Activated T-helper 17 cell treated with anti-CD3 and anti-CD28 coated beads, Interleukin-2, amount 50 U/mL, for 72 hours (primary cell): Measurements from ENCODE around the gene DOCK3. TPM values are rescaled to one million over a fixed set of nuclear protein-coding genes. Genes with fewer than 3 reads are reported as not detected.
A peak's percentile ranks its signal among the peaks of the same experiment; 100 is the strongest.
"Not testable (repeated sequence)": the region's sequence is repeated elsewhere in the genome, so short reads cannot be mapped to it uniquely, and the experiment has no call there.

Source experiments
- ATAC-seq: fragments of 150-1000 bp; cut with Tn5 transposase; replicated peaks from 2 replicates; pipeline ENCODE4 v1.10.0; 2021; ENCODE audit warnings: mild to moderate bottlenecking, moderate library complexity
- H3K27ac Mint-ChIP-seq: one replicate; pipeline ENCODE4 v1.8.0; 2022; ENCODE audit warnings: mixed read lengths
- H3K27me3 Mint-ChIP-seq: one replicate; pipeline ENCODE4 v1.8.0; 2022; ENCODE audit warnings: mixed read lengths
- H3K36me3 Mint-ChIP-seq: one replicate; pipeline ENCODE4 v1.8.0; 2022; ENCODE audit warnings: low read depth, mild to moderate bottlenecking, mixed read lengths
- H3K4me1 Mint-ChIP-seq: one replicate; pipeline ENCODE4 v1.8.0; 2022; ENCODE audit warnings: mixed read lengths
- H3K4me3 Mint-ChIP-seq: one replicate; pipeline ENCODE4 v1.8.0; 2022; ENCODE audit warnings: mild to moderate bottlenecking, mixed read lengths
- H3K9me3 Mint-ChIP-seq: one replicate; pipeline ENCODE4 v1.8.0; 2022; ENCODE audit warnings: mixed read lengths
- total RNA-seq, 2 donors: library from RNA; stranded (reverse); gene quantifications; one replicate each; pipeline ENCODE4 v1.2.3, GENCODE V29; 2022

Gene DOCK3
- total RNA-seq, 2 donors from 2014 or later = 3.8 to 7.8 TPM

DNA sequence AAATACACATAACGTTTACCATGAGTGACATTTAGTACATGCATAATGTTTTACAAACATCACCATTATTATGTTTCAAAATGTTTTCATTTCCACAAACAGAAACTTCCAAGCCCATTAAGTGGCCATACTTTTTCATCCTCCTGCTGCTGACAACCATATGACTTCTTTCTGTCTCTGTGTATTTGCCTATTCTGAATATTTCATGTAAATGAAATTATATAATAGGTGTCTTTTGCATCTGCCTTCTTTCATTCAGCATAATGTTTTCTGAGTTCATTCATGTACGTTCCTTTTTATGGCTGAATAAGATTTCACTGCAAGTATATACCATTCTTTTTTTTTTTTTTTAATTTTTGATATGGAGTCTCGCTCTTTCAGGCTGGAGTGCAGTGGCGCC, 209.0 kb downstream of the DOCK3 start:
- H3K4me1 Mint-ChIP-seq = no peaks in the 10 kb centered on the region
- ATAC-seq = no peak
- H3K27me3 Mint-ChIP-seq = peaks cover 3% of the 10 kb centered on the region
- no peaks in the 10 kb centered on the region for H3K36me3 Mint-ChIP-seq
- no peak overlapping the region for H3K4me3 Mint-ChIP-seq
- no peak overlapping the region for H3K27ac Mint-ChIP-seq
- H3K9me3 Mint-ChIP-seq = no peaks in the 10 kb centered on the region

DNA sequence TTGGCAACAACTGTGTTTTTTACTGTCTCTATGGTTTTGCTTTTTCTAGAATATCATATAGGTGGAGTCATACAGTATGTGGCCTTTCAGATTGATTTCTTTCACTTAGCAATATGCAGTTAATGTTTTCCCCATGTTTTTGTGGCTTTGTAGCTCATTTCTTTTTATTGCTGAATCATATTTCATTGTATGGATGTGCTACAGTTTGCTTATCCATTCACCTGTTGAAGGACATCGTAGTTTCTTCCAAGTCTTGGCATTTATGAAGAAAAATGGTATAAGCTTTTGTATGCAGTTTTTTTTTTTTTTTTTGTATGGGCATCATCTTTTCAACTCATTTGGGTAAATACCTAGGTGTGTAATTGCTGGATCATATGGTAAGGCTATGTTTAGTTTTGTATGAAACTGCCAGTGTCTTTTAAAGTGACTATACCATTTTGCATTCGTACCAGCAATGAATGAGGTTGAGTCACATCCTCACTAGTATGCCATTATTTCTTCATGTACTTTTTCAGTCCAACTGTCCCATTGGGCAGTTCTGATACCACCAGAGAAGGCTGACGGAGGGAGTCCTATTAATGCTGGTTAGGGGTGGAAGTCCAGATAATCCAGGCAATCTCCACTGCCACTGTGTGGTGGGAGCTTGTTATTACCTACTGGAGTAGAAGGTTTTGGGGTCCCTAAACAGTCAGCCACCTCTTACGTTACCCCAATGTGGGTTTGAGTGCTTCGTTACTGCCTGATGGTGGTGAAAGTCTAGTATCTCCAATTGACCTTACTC, 210.5 kb downstream of the DOCK3 start:
- Mint-ChIP-seq H3K4me1 (no peaks in the 10 kb centered on the region), H3K36me3 (no peaks in the 10 kb centered on the region), H3K9me3 (no peaks in the 10 kb centered on the region), H3K27ac (no peak overlapping the region), H3K27me3 (no peaks in the 10 kb centered on the region), H3K4me3 (no peak overlapping the region)
- ATAC-seq = no peak

DNA sequence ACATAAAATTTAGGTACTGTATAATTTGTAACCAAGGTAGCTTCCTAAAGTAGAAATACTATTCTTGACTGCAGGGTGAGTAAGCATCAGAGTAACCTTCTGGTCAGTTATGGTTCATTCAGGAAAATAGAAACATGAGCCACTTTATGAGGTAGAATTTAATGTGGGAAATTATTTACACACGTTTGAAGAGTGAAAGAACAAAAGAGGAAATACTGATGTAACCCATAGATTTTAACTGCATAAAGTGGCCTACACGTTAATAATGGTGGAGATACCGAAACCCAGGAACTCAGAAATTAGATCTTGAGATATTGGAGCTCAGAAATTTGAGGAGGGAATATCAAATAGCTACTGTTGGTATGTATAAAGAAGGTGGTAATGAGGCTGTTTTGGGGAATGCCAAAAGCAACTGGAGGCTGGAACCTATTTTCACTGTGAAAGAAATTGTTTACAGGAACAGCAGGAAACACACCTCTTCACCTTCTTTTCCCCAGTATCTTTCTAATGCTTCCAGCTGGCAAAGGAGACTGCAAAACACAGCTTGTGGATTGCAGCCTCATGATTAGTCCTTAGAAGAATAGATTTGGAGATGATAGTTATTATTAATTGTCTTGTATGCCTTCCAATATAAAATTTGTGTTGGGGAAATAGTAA, 216.1 kb downstream of the DOCK3 start:
- no peak for ATAC-seq
- H3K4me1 Mint-ChIP-seq = no peaks in the 10 kb centered on the region
- H3K9me3 Mint-ChIP-seq = peaks cover 17% of the 10 kb centered on the region
- no peak overlapping the region for H3K27ac Mint-ChIP-seq
- H3K27me3 Mint-ChIP-seq = no peaks in the 10 kb centered on the region
- H3K4me3 Mint-ChIP-seq = no peak overlapping the region
- H3K36me3 Mint-ChIP-seq = no peaks in the 10 kb centered on the region

DNA sequence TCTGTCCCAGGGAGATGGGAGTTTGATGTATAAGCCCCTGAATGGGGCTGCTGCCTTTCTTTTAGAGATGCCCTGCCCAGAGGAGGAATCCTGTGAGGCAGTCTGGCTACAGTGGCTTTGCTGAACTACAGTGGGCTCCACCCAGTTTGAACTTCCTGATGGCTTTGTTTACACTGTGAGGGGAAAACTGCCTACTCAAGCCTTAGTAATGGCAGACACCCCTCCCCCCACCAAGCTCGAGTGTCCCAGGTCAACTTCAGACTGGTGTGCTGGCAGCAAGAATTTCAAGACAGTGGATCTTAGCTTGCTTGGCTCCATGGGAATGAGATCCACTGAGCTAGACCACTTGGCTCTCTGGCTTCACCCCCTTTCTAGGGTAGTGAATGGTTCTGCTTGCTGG, 226.4 kb downstream of the DOCK3 start:
- H3K36me3 Mint-ChIP-seq, H3K27ac Mint-ChIP-seq, H3K9me3 Mint-ChIP-seq, H3K4me3 Mint-ChIP-seq, H3K27me3 Mint-ChIP-seq, ATAC-seq, H3K4me1 Mint-ChIP-seq: not testable (repeated sequence)

DNA sequence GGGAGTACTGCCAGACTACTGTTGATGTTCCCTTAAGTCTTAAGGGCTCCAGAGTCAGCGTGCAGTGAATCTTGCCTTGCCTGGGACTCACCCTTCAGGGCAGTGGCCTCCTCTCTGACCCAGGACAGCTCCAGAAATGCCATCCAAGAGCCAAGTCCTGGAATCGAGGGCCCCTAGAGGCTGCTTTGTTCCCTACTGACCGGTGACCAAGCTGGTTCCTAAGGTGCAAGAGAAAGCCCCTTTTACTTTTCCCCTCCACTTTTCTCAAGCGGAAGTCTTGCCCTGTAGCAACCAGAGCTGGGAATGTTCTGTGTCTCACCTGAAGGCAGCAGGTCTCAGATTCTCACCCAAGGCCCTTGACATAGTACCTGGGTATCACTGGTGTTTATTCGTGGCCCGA, 238.0 kb downstream of the DOCK3 start:
- peaks cover 17% of the 10 kb centered on the region for H3K27me3 Mint-ChIP-seq
- no peak overlapping the region for H3K27ac Mint-ChIP-seq
- H3K36me3 Mint-ChIP-seq = no peaks in the 10 kb centered on the region
- H3K4me1 Mint-ChIP-seq = no peaks in the 10 kb centered on the region
- no peak overlapping the region for H3K4me3 Mint-ChIP-seq
- H3K9me3 Mint-ChIP-seq = peaks cover 4% of the 10 kb centered on the region
- no peak for ATAC-seq

DNA sequence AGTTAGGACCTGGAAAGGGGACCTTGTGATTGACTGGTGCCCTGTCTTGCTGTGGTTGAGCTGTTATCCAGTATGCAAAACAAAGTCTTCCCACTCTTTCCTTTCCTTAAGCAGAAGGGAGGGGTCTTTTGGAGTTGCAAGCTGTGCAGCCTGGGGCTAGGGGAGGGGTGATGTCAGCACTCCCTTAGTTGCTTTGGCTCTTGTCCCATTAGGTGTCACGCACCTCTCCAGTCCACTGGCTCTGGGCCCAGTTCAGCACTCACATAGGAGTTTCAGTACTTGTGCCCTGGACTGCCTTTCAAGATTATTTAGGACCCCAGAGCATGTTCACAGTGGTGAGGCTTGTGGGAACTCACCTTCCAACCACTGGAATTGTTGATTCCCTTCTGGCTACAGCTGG, 238.5 kb downstream of the DOCK3 start:
- no peak for ATAC-seq
- Mint-ChIP-seq H3K36me3 (no peaks in the 10 kb centered on the region), H3K9me3 (peaks cover under 1% of the 10 kb centered on the region), H3K27me3 (peaks cover 13% of the 10 kb centered on the region), H3K4me1 (no peaks in the 10 kb centered on the region), H3K27ac (no peak overlapping the region), H3K4me3 (no peak overlapping the region)

DNA sequence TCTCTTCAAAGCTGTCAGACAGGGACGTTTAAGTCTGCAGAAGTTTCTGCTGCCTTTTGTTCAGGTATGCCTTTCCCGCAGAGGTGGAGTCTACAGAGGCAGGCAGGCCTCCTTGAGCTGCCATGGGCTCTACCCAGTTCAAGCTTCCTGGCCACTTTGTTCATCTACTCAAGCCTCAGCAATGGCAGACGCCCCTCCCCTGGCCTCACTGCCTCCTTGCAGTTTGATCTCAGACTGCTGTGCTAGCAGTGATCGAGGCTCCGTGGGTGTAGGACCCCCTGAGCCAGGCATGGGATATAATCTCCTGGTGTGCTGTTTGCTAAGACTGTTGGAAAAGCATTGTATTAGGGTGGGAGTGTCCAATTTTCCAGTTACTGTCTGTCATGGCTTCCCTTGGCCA, 247.3 kb downstream of the DOCK3 start:
- not testable (repeated sequence) for H3K9me3 Mint-ChIP-seq, H3K4me3 Mint-ChIP-seq, H3K36me3 Mint-ChIP-seq, H3K4me1 Mint-ChIP-seq, ATAC-seq, H3K27ac Mint-ChIP-seq
- peaks cover 12% of the 10 kb centered on the region for H3K27me3 Mint-ChIP-seq

DNA sequence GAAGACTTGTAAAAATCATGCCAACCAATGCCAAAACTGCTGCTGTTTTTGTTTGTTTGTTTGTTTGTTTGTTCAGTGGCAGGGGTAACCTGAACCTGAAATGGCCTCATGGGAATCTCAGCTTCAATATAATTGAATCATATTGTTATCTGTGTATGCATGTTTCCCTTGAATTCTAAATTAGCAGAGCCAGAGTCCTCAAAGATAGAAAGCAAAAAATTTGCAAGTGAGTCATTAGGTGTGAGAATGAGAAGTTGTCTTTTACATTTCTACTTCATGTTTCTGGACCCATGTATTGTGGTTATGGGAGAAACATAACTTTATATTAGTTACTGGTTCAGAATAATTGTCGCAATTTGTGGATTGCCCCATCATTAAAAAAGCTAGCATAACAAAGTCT, 249.2 kb downstream of the DOCK3 start:
- H3K27ac Mint-ChIP-seq = no peak overlapping the region
- H3K4me1 Mint-ChIP-seq = peaks cover 5% of the 10 kb centered on the region
- no peak overlapping the region for H3K4me3 Mint-ChIP-seq
- ATAC-seq = no peak
- peaks cover 19% of the 10 kb centered on the region for H3K27me3 Mint-ChIP-seq
- no peaks in the 10 kb centered on the region for H3K36me3 Mint-ChIP-seq
- no peaks in the 10 kb centered on the region for H3K9me3 Mint-ChIP-seq

DNA sequence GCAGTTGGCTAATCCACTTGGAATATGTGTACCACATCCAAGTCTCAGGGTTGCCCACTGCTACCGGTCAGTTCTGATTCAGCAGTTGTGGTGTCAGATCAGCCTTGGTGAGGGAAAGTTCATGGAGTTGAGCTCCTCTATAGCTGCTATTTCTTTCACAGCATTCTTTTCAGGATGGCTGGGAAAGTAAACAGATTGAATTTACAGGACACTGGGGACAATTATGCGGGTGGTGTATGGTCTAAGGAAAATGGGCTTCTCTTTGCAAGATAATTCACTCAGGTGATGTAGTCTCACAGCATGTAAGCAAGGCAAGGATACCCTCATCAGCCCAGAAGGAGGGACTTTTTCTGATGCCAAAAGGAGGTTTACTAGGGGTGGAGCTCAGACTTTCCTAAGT, 249.9 kb downstream of the DOCK3 start:
- H3K27me3 Mint-ChIP-seq = peaks cover 24% of the 10 kb centered on the region
- H3K4me3 Mint-ChIP-seq = no peak overlapping the region
- ATAC-seq = no peak
- no peak overlapping the region for H3K27ac Mint-ChIP-seq
- no peaks in the 10 kb centered on the region for H3K36me3 Mint-ChIP-seq
- peaks cover 5% of the 10 kb centered on the region for H3K4me1 Mint-ChIP-seq
- no peaks in the 10 kb centered on the region for H3K9me3 Mint-ChIP-seq

DNA sequence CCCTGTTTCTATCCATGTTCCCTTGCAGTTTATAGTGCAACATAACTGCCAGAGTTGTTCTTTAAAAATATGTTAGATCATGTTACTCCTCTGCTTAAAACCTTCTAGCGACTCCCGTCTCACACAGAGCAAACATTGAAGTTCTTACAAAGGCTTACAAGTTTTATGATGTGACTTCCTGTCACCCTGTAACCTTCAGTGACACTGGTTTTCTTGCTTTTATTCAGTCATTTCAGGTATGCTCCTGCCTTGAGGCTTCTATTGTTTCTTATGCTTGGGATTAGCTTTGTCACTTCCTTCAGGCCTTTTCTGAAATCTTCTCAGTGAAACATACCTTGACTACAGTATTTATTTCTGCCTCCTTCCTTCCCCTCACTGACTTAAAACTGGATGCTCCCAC, 252.1 kb downstream of the DOCK3 start:
- peak; percentile 31 for ATAC-seq
- no peaks in the 10 kb centered on the region for H3K36me3 Mint-ChIP-seq
- peaks cover 5% of the 10 kb centered on the region for H3K4me1 Mint-ChIP-seq
- H3K27me3 Mint-ChIP-seq = peaks cover 28% of the 10 kb centered on the region
- H3K27ac Mint-ChIP-seq = no peak overlapping the region
- H3K4me3 Mint-ChIP-seq = no peak overlapping the region
- no peaks in the 10 kb centered on the region for H3K9me3 Mint-ChIP-seq

DNA sequence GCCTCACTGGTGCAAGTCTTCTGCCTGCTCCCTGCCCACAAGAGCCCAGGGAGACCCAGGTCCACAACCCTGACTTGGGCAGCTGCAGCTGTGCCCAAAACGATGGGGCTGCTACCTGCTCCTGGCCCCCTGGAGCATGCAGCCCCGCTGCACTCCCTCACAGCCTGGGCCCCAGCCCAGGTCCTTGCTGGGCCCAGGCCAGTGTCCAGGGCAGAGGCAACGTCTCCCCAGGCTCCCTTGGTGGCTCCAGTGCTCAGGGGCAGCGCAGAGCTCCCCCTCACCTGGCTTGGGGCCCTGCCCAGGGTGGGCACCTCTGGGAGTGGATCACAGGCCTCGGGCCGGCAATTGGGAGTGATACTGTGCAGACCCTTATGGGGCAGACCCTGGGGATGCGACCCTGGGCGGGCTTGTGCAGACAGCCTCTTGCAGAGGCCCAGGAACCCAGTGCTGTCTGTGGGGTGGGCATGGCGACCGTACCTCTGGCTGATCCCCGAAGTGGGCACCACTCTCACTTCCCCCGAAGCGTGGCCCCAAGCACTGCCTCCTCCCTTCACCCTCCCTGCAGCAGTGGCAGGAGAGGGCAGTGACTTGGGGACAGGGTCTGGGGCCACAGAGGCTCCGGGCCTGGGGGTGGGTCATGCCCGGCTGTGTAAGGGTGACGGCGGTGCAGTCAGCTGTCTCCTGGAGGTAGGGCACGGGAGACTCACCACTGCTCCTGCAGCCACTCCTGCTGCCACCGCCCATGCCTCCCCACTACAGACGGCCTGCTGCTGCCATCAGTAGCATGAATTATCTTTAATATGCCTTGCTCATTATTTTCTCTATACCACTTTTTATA, 255.9 kb downstream of the DOCK3 start:
- no peak overlapping the region for H3K4me3 Mint-ChIP-seq

DNA sequence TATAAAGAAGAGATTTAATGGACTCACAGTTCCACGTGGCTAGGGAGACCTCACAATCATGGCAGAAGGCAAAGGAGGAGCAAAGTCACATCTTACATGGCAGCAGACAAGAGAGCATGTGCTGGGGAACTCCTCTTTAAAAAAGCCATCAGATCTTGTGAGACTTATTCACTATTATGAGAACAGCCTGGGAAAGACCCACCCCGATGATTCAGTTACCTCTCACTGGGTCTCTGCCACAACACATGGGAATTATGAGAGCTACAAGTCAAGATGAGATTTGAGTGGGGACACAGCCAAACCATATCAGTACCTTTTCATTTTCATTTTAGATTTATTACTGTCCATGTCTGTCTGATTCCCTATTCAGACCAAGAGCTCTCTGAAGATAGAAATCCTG, 258.2 kb downstream of the DOCK3 start:
- not testable (repeated sequence) for H3K36me3 Mint-ChIP-seq, H3K27ac Mint-ChIP-seq, H3K4me3 Mint-ChIP-seq, H3K9me3 Mint-ChIP-seq, H3K4me1 Mint-ChIP-seq
- ATAC-seq = peak; percentile 87
- peaks cover 22% of the 10 kb centered on the region for H3K27me3 Mint-ChIP-seq

More for the DNA sequence above, 255.9 kb downstream of the DOCK3 start:
- Mint-ChIP-seq H3K27me3 (peaks cover 27% of the 10 kb centered on the region), H3K36me3 (no peaks in the 10 kb centered on the region), H3K4me1 (peaks cover 9% of the 10 kb centered on the region), H3K9me3 (no peaks in the 10 kb centered on the region), H3K27ac (no peak overlapping the region)
- no peak for ATAC-seq

DNA sequence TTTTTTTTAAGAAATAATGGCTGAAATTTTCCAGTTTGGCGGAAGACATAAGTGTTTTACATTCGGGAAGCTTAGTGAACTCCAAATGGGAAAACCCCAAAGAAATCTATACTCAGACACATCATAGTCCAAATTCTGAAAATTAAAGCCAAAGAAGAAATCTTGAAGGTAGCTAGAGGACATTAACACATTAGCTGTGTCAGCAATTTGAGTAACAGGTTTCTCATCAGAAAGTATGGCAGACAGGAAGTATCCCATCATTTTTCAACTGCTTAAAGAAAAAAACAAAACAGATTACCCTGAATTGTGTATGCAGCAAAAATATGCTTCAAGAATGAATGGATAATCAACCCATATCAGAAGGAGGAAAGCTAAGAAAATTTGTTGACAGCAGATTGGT, 261.7 kb downstream of the DOCK3 start:
- Mint-ChIP-seq H3K4me1 (peaks cover 4% of the 10 kb centered on the region), H3K27ac (no peak overlapping the region), H3K4me3 (no peak overlapping the region), H3K9me3 (no peaks in the 10 kb centered on the region), H3K36me3 (no peaks in the 10 kb centered on the region), H3K27me3 (peaks cover 6% of the 10 kb centered on the region)
- ATAC-seq = no peak

DNA sequence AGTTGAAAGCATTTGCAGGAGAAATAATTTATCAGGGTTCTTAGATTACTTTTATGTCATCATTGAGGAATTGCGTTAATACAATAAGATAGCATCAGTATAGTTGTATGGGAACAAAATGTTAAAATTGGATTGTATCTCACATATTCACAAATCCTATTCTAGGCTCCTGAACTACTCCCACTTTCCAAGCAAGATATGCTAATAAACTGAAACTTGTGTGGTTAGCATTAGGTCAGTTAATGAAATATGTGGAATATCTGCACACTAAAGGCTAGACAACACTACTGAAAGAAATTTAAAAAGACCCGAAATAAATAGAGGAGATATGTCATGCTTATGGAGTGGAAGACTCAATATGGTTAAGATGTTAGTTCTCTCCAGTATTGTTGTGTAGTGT, 272.7 kb downstream of the DOCK3 start:
- no peaks in the 10 kb centered on the region for H3K36me3 Mint-ChIP-seq
- no peak for ATAC-seq
- no peak overlapping the region for H3K4me3 Mint-ChIP-seq
- no peaks in the 10 kb centered on the region for H3K9me3 Mint-ChIP-seq
- H3K27me3 Mint-ChIP-seq = peaks cover 3% of the 10 kb centered on the region
- peaks cover 13% of the 10 kb centered on the region for H3K4me1 Mint-ChIP-seq
- H3K27ac Mint-ChIP-seq = no peak overlapping the region

DNA sequence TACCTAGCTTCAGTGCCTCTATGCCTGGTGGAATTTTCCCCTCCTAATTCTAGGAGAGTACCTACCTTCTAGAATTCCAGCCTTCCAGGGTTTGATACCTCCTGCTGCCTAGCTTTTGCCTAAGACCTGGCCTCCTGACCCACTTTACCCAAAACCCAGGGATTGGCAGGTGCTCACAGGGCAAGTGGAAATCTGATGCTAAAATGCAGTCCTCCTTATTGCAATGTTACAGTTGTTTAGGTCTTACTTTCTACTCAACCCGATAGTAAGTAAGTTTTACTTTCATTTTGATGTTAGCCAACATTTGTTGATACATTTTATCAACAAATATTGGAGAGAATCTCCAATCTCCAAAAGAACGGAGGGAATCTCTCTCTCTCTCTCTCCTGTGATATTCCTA, 275.9 kb downstream of the DOCK3 start:
- Mint-ChIP-seq H3K36me3 (no peaks in the 10 kb centered on the region), H3K27ac (peak overlapping the region; percentile 62), H3K4me3 (peak overlapping the region; percentile 69), H3K4me1 (peaks cover 13% of the 10 kb centered on the region), H3K27me3 (peaks cover 3% of the 10 kb centered on the region), H3K9me3 (no peaks in the 10 kb centered on the region)
- ATAC-seq = no peak
